Daoy (cell line): ENCODE data around the gene CCNL2. TPM values are rescaled to one million over a fixed set of nuclear protein-coding genes. Genes with fewer than 3 reads are reported as not detected.
"Not testable (repeated sequence)": the region's sequence is repeated elsewhere in the genome, so short reads cannot be mapped to it uniquely, and the experiment has no call there.

Experiments
- DNase-seq: peaks from one replicate; pipeline ENCODE4 v3.0.0-alpha.2; 2015; ENCODE audit warnings: low read depth
- total RNA-seq: library from RNA; depleted of rRNA; stranded (reverse); fragments of >200 nt; shearing (Covaris generic); gene quantifications from 2 replicates; pipeline ENCODE4 v1.2.3, GENCODE V29; 2014

Gene CCNL2
- total RNA-seq, 1 experiment from 2014 or later: 81.7 TPM

DNA sequence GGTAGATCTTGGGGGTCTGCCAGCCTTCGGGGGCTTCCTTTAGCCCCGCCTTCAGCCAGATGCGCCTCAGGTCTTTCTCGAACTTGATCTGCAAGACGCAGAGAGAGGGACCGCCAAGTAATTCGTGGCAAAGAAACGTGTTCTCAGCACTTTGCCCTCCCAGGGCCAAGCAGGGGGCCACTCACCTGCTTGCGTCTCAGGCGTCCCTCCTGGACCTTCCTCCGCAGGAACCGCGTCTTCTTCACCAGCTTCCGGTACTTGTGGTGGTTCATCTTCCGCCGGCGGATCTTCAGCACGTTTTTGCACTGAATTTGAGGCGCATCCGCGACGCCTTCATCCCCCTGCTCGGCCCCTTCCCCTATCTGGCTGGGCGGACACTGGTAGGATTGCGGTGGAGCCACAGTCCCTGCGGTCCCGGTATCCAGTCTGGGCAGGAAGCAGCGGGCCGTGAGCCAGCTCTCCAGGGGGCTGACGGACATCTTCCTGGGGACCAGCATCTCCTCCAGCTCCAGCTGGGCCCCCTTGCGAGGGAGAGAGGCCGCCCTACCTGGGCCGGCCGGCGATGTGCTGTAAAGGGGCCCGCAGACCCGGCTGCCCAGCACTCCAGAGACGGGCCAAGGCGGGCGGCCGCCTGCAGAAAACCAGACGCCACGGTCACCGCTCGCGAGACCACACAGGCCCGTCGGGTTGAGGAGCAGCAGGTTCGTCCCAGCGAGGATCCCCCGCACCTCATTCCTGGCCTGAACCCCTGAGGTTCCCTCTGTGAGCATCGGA, 25.1 kb downstream of the CCNL2 start:
- DNase-seq: no peak

DNA sequence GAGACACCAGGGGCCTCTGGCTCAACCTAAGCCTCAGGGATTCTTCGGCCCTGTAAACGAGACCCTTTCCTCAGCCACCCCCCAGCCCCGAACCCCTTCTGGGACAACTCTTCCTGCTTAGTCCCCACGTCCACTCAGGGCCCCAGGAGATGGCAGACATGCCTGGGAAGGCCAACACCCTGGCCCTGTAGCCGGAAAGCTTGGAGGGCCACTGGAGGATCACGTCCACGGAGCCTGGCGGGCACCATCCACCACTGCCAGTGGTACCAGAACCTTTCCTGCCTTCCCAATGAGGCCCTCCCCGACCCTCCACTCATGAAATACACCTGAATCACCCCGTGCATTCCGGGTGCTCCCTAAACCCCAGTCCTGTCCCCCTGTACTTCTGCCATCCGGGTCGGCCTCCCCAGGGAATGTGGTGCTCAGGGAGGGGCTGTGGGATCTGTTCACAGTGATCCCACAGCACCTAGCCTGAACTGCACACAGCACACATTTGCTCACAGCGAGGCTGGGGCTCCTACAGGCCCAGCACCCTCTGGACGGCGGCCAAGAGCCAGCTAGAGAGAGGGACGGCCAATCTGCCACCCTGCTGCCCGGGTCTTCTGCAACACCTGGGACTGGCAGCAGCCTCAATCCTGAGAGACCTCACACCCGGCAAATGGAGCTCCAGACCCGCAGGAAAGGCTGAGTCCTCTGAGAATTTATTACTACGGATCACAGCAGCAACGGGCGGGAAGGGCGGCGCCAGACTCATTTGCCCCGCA, 25.9 kb downstream of the CCNL2 start:
- no peak for DNase-seq

DNA sequence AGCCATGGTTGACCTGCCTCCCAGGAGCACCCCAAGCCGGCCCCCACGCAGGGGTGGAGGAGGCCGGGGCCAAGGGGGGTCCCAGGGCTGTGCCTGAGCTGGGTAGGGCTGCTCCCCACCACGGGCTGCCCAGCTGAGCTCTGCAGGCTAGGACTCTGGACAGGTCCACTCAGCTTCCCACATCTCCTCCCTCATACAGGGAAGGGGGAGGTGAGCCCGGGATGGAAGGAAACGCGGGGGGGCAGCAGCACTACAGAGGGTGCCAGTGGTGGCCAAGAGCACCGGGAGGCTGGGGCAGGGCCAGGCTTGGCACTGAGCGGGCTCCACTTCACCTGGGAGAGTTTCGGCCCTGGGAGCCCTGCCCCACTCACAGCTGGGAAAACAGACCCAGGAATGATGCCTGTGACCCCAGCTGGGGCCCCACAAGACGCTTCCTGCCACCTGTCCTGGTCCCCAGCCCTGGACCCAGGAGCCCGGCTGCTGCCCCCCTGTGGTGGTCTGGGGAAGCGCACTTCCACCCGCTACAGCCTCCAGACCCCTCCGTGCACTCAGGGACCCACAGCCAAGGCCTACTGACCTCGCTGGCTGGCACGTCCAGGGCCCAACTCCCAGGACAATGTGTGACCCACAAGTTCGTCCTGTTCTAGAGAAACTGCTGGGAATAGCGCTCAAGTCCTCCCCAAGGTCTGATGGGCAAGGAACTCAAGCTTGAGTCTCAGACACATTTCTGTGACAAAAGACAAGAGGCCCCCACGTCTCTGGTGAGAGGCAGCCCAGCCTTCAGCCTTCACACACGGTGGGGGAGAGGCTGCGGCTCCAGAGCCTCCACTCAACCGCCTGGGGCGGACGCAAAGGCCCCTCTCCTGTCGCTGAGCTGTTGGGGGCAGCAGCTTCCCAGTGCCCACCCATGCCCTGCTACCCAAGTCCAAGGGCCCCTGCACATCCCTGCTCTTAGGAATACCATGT, 27.1 kb downstream of the CCNL2 start:
- peak; percentile 68 for DNase-seq

DNA sequence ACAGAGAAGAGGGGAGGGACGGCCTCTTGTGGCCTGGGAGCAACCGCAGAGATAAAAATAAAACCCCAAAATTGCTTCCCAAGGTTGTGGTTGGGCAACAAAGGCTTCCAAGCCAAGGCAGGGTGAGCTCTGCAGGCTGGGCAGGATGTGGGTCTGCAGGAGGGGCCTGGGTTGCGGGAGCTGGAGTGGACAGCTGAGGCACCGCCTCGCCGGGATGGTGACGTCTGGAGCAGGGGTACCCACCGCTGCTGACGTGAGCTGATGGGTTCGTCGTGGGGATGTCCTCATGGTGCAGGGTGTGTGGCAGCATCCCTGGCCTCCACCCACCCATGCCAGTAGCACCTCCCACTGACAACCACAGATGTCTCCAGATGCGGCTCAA, 27.8 kb downstream of the CCNL2 start:
- DNase-seq: peak; percentile 66

DNA sequence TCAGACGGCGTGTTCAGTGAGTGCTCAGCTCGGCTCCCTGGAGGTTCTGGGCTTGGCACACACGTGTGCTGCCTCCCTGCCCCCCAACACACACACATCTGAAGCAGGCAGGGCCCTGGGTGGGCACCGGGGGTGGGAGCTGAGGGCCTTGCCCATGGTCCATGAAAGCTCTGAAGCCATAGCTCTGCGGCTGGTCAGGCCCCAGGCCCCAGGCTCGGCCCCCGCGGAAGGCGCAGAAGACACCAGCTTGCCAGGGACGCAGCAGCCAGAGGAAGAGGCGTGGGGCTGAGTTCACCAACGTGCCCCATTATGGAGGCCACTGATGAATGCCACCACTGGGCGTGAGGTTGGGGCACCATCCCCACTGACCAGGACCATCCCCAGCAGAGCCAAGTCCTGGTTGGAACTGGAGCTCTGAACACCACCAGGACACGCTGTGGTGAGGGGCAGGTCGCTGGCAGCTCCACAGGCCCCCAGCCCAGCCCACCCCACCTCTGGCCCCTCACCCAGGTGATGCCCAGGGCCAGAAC, 28.3 kb downstream of the CCNL2 start:
- DNase-seq: no peak

DNA sequence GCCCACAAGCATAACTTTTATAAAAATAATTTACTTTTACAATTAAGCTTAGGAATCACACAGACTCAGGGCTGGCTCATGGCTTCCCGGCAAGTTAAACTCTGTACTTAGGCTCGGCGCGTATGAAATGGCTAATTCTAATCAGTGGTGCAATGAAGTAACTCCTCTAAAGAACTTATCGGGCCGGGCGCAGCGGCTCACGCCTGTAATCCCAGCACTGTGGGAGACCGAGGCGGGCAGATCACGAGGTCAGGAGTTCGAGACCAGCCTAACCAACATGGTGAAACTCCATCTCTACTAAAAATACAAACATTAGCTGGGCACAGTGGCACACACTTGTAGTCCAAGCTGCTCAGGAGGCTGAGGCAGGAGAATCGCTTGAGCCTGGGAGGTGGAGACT, 29.0 kb downstream of the CCNL2 start:
- not testable (repeated sequence) for DNase-seq

DNA sequence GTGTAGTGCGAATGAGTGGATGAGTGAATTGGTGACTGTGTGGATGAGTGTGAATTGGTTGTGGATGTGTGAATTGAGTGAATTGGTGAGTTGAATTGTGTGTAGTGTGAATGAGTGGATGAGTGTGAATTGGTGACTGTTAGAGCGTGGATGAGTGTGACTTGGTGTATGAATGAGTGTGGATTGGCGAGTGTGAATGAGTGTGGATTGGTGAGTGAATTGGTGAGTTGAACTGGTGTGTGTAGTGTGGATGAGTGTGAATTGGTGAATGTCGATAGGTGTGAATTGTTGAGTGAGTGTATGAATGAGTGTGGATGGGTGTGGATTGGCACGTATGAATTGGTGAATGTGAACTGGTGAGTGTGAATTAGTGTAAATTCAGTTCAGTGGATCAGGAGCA, 31.8 kb downstream of the CCNL2 start:
- DNase-seq: no peak

DNA sequence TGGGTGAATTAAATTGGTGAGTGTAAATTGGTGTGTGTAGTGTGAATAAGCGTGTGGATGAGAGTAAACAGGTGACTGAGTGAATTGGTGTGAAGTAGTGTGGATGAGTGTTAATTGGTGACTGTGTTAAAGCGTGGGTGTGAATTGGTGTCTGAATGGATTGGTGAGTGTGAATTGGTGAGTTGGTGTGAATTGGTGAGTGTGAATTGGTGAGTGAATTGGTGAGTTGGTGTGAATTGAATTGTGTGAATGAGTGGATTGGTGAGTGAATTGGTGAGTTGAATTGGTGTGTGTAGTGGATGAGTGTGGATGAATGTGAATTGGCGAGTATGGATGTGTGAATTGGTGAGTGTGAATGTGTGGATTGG, 32.5 kb downstream of the CCNL2 start:
- no peak for DNase-seq

DNA sequence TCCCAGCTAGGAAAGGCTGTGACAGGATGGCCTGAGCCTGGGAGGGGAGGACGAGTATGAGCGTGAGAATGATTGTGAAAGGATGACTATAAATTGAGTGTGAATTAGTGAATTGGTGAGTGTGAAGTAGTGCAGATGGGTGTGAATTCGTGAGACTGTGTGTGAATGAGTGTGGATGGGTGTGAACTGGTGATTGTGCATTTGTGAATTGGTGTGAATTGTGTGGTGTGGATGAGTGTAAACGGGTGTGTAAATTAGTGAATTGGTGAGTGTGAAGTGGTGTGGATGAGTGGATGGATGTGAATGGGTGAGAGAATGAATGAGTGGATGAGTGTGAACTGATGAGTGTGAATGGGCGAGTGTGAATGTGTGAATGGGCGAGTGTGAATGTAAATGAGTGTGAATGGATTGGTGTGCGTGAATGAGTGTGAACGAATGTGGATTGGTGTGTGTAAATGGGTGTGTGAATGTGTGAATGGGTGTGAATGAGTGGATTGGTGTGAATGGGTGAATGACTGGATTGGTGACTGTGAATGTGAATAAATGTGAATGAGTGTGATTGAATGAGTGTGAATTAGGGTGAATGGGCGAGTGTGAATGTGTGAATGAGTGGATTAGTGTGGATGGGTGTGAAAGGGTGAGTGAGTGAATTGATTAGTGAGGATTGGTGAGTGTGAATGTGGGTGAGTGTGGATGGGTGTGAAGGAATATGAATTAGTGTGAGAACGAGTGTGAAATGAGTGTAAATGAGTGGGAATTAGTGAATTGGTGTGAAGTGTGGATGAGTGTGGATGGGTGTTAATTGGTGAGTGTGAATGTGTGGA, 33.0 kb downstream of the CCNL2 start:
- no peak for DNase-seq

DNA sequence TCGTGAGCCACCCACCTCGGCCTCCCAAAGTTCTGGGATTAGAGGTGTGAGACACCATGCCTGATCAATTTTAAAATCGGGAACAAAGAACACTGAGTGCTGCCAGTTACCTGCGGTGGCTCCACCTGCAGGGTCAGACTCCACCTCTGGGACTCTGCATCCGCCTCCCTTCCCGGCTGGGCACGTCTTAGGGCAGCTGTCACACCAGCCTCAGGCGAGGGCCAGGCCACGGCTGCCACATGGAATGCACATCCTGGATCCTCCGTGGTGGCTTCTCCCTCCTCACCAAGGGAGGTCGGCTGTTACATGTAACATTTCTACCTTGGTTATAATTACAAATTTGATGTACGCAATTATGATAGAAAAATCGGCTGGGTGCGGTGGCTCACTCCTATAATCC, 34.9 kb downstream of the CCNL2 start:
- DNase-seq: no peak

DNA sequence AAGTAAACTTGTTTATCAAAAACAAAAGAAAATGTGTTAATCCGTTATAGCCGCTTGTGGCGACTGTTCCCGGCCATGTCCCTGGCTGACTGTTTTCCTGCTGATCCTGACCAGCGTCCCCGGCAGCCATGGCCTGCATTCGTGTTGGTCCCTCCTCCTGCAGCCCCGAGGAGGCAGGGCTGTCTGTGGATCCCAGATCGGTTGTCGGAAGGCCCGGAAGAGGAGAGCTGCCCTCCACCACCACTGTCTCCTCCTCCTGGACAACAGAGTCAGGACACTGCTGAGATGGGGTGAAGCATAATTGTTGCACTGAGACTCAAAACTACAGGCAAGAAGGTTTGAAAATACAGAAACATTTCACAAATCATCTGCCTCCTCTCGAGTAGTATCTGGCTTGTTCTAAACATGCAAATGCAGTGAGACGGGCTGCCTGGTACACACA, 37.1 kb downstream of the CCNL2 start:
- peak; percentile 37 for DNase-seq

DNA sequence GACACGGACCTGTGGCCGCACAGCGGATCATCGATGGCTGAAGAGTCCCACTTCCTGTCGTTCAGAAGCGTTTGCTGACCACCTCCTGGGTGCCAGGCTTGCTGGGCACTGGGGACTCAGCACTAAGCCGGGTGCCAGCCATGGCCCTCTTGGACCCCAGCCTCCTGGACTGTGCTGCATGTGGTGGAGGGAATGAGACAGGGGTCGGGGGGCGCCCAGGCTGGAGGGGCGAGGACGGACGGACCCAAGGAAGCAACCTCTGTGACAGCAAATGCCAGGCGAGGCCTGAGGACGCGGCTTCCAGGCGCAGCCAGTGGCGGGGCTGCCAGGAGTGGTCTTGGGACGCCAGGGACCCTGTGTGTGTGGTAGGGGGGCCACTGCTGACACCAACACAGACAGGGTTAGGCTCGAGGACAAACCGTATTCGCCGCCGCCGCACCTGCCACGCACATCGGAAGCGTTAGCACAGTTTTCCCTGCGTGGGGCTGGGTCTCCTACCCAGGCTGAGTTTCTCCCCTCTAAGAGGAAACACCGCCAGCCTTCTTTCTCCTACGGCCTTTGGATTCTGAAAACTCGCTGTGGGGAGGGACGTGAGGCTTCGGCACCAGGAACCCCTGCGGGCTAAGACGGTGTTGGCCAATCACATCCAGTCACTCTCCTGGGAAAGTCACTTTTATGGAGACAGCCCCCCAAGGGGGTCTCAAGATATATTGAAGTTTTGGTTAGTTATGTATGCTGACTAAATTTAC, 37.7 kb downstream of the CCNL2 start:
- DNase-seq: no peak

DNA sequence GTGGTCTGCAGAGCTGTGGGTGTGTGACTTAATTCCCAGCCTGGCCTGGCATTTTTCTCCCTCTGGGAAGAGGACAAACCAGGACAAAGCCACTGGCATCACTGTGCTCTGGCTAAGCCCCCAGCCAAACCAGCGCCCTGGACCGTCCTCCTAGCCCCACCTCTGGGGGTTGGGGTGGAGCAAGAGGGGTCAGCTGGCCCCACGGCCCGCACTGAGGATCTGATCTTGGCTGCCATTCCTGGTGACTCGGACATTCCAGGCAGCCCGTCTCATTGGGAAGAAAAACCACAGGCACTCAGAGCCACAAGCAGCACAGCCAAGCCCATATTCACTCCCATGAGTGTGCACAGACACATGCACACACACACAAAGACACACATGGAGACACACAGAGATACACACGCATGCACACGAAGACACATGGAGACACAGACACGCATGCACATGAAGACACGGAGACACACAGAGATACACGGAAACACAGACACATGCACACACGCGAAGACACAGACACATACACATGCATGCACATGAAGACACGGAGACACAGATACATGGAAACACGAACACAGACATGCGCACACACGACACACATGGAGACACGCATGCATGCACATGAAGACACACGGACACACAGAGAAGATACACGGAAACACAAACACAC, 38.5 kb downstream of the CCNL2 start:
- DNase-seq: peak; percentile 94

DNA sequence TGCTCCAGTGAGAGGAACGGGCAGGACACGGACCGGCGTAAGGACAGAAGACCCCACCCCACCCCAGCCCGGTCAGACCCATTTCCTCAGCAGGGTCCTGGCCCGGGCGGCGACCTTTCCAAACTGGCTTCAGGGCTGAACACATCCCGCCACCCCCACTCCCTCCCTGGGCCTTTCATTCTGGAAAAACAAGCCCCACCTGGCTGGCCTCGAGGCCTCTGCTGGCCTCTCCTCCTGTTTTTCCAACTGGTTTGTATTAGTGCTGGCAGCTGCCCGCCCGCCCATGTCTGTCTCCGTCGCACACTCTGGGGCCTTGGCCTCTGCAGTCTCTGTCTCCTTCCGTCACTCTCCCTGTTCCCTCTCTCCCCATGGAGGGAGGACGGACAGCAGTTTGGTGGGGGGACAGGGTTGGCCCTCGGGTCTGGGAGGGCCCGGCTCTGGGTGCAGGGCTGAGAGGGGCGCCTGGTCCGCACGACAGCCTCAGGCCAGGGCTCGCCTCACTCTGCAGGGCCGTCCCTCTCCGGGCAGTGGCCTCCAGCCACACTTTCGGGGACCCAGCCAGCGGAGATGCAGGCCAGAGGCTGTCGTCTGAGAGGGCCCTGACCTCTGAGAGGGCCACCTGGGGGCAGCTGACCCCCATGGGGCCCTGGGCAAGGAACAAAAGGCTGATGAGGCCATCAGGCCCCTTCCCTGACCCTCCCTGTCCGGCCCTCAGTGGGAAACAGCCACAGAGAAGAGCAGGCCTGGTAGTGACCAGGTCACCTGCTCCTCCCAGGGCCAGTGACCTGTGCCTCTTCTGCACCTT, 39.3 kb downstream of the CCNL2 start:
- DNase-seq: peak; percentile 69

DNA sequence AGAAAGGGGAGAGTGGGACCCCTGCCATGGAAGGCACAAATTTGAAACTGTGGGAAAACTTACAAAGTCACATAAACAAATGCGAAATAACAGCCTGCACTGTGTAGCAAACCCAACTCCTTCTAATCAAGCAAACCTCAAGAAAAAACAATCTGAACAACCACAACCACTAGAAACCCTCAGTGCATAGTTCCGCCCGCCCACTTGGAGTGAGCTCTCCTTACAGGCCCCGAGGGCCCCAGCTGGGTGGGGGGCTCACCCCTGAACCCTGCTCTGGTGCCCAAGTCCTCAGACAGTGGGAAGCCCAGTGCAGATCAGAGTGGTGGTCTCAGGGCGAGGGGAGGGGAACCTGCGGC, 39.8 kb downstream of the CCNL2 start:
- peak; percentile 64 for DNase-seq

DNA sequence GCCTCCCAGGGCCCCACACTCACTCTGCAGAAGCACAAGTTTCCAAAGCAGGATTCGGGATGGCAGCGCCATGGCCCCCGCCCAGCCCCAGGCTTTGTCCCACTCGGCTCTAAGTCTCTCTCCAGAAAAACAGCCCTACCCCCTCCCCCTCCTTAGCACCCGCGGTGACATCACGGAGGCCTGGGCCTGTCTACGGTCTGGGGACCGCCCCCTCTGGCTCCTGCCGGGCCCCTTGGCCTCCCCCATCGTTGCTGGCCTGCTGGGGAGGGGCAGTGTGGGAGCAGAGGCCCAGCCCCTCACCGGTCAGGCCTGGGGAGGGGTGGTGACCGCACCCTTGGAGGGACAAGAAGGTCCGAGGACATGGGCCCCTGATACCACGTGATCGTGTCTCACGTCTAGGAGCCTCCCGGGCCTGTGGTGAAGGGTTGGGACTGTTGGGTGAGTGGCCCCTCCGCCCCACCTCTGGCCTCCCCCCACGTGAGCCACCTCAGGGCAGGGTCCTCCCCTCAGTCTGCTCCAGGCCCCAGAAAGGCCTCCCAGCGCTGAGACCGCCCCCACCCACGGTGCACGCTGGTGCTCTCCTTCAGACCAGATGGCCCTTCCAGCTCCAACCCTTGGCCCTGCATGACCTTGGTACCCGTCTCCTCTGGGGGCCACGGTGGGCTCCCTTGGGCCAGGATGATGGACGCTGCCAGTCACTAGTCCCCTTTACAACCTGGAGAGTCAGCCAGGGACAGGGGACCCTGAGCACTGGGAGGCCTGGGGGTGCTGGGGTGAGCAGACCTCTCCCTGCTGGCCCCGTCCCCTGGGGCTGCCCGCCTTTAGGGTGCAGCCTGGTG, 40.5 kb downstream of the CCNL2 start, which contains the start of gene MXRA8:
Gene MXRA8 (minus strand): TSS at position 123 of the 839 bp plus-strand sequence. CDS start 51 bp downstream, at position 72.
- DNase-seq: no peak

DNA sequence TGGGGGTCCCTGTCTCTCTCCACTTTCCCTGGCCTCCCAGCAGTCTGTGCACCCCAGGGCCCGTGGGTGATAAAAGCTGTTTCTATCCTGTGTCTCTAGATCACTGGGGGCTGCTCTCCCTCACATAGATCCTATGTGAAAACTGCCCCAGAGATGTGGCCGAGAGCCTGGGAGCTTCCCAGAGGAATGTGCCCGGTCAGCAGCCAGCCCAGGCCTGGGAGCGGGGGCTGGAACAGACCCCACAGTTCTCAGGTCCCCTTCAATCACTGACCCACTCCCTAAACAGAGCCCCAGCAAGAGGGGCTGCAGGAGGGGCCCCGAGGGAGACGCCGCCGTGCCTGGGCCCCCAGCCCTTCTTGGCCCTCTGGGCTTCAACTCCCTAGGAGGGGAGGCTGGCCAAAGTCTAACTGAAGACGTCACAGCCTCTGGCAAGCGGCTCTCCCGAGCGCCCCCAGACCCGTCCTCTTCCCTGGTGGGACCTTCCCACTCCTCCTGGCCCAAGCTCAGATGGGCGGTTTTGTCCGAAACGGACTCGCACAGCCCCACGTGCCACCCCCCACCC, 41.2 kb downstream of the CCNL2 start:
- no peak for DNase-seq
